H9 (cell line): ENCODE results near the gene VPS26B. TPM values are rescaled to one million over a fixed set of nuclear protein-coding genes. Genes with fewer than 3 reads are reported as not detected.

Experiments
- DNase-seq: peaks from one replicate; pipeline ENCODE4 v3.0.0-alpha.2; 2017
- H2AFZ ChIP-seq: one replicate; pipeline ENCODE4 v1.6.1; 2013; ENCODE audit warnings: mild to moderate bottlenecking, low read length, control low read depth, moderate library complexity
- H2AK5ac ChIP-seq: 2 replicates; pipeline ENCODE4 v1.6.1; 2013; ENCODE audit warnings: low read length, control low read depth, mixed read lengths; ENCODE audit not compliant: insufficient read length
- H2BK120ac ChIP-seq: one replicate; pipeline ENCODE4 v1.6.1; 2013; ENCODE audit warnings: low read depth, mild to moderate bottlenecking, low read length, control low read depth, inconsistent platforms; ENCODE audit not compliant: poor library complexity, severe bottlenecking
- H2BK12ac ChIP-seq: 2 replicates; pipeline ENCODE4 v1.6.1; 2013; ENCODE audit warnings: low read length, control low read depth, mixed read lengths, low read depth; ENCODE audit not compliant: insufficient read length
- H2BK15ac ChIP-seq: 2 replicates; pipeline ENCODE4 v1.6.1; 2013; ENCODE audit warnings: low read depth, low read length, control low read depth
- H2BK20ac ChIP-seq: one replicate; pipeline ENCODE4 v1.6.1; 2013; ENCODE audit warnings: low read depth, mild to moderate bottlenecking, low read length, control low read depth, inconsistent platforms; ENCODE audit not compliant: poor library complexity, severe bottlenecking
- H2BK5ac ChIP-seq: 2 replicates; pipeline ENCODE4 v1.6.1; 2013; ENCODE audit warnings: low read length, control low read depth, mixed read lengths; ENCODE audit not compliant: insufficient read length
- H3K14ac ChIP-seq: 2 replicates; pipeline ENCODE4 v1.6.1; 2013; ENCODE audit warnings: low read length, control low read depth; ENCODE audit not compliant: insufficient read depth
- H3K18ac ChIP-seq: 2 replicates; pipeline ENCODE4 v1.6.1; 2013; ENCODE audit warnings: low read depth, mild to moderate bottlenecking, mixed read lengths, low read length, control low read depth; ENCODE audit not compliant: insufficient read length
- H3K23ac ChIP-seq: 2 replicates; pipeline ENCODE4 v1.6.1; 2013; ENCODE audit warnings: low read length, control low read depth, mixed read lengths, low read depth; ENCODE audit not compliant: insufficient read length
- H3K23me2 ChIP-seq: 2 replicates; pipeline ENCODE4 v1.6.1; 2013; ENCODE audit warnings: low read depth, mild to moderate bottlenecking, mixed read lengths, low read length, control low read depth; ENCODE audit not compliant: insufficient read length, poor library complexity, severe bottlenecking
- H3K27ac ChIP-seq: 2 replicates; pipeline ENCODE4 v1.5.1; 2013; ENCODE audit warnings: low read length, control low read depth, mixed read lengths, low read depth; ENCODE audit not compliant: insufficient read length
- H3K27me3 ChIP-seq: 2 replicates; pipeline ENCODE4 v1.6.1; 2013; ENCODE audit warnings: low read length, control low read depth, inconsistent platforms; ENCODE audit not compliant: insufficient read depth
- H3K4ac ChIP-seq: 2 replicates; pipeline ENCODE4 v1.6.1; 2013; ENCODE audit warnings: low read depth, mild to moderate bottlenecking, control low read depth, inconsistent platforms, low read length, moderate library complexity
- H3K4me1 ChIP-seq: 2 replicates; pipeline ENCODE4 v1.6.1; 2013; ENCODE audit warnings: low read length, control low read depth, inconsistent platforms; ENCODE audit not compliant: insufficient read depth
- H3K4me2 ChIP-seq: 2 replicates; pipeline ENCODE4 v1.6.1; 2013; ENCODE audit warnings: low read length, control low read depth, mixed read lengths; ENCODE audit not compliant: insufficient read length, insufficient read depth
- H3K56ac ChIP-seq: 2 replicates; pipeline ENCODE4 v1.6.1; 2013; ENCODE audit warnings: low read depth, mild to moderate bottlenecking, mixed read lengths, low read length, control low read depth; ENCODE audit not compliant: insufficient read length
- H3K79me1 ChIP-seq: 2 replicates; pipeline ENCODE4 v1.6.1; 2013; ENCODE audit warnings: low read depth, mild to moderate bottlenecking, moderate library complexity, low read length, control low read depth, inconsistent platforms; ENCODE audit not compliant: insufficient read depth, poor library complexity, severe bottlenecking
- H3K79me2 ChIP-seq: 2 replicates; pipeline ENCODE4 v1.6.1; 2013; ENCODE audit warnings: low read length, control low read depth, inconsistent platforms; ENCODE audit not compliant: insufficient read depth
- H3K9ac ChIP-seq: 2 replicates; pipeline ENCODE4 v1.6.1; 2013; ENCODE audit warnings: low read length, control low read depth, mixed read lengths; ENCODE audit not compliant: insufficient read length; ENCODE audit errors: extremely low read depth
- H3K9me3 ChIP-seq: one replicate; pipeline ENCODE4 v1.6.1; 2013; ENCODE audit warnings: low read depth, low read length, inconsistent platforms; ENCODE audit not compliant: control insufficient read depth
- H3T11ph ChIP-seq: one replicate; pipeline ENCODE4 v1.6.1; 2013; ENCODE audit warnings: mild to moderate bottlenecking, low read length, control low read depth, inconsistent platforms
- H4K20me1 ChIP-seq: one replicate; pipeline ENCODE4 v1.6.1; 2013; ENCODE audit not compliant: control insufficient read depth, insufficient read length, insufficient read depth
- H4K5ac ChIP-seq: 2 replicates; pipeline ENCODE4 v1.6.1; 2013; ENCODE audit warnings: low read depth, mild to moderate bottlenecking, mixed read lengths, low read length, control low read depth; ENCODE audit not compliant: insufficient read length
- H4K8ac ChIP-seq: replicated peaks from 2 replicates; pipeline ENCODE4 v1.6.1; 2013; ENCODE audit warnings: low read length, control low read depth, mixed read lengths, low read depth; ENCODE audit not compliant: insufficient read length
- H4K91ac ChIP-seq: 2 replicates; pipeline ENCODE4 v1.6.1; 2013; ENCODE audit warnings: low read depth, mild to moderate bottlenecking, moderate library complexity, mixed read lengths, low read length, control low read depth; ENCODE audit not compliant: insufficient read length
- H3K27ac Mint-ChIP-seq, 3 experiments: 2 replicates in 2 of 3; 3 replicates in 1 of 3; pipeline ENCODE4 v1.8.0; 2020 to 2021; ENCODE audit warnings: mixed read lengths in 3 of 3, mild to moderate bottlenecking in 1 of 3, moderate library complexity in 1 of 3
- H3K27me3 Mint-ChIP-seq: 2 replicates; pipeline ENCODE4 v1.8.0; 2021; ENCODE audit warnings: low read depth, mild to moderate bottlenecking, moderate library complexity, mixed read lengths
- H3K36me3 Mint-ChIP-seq, 3 experiments: 2 replicates in 2 of 3; 3 replicates in 1 of 3; pipeline ENCODE4 v1.8.0; 2020 to 2021; ENCODE audit warnings: low read depth in 3 of 3, mixed read lengths in 3 of 3; ENCODE audit not compliant: insufficient read depth in 1 of 3
- H3K4me1 Mint-ChIP-seq, 2 experiments: 2 replicates each; pipeline ENCODE4 v1.8.0; 2020; ENCODE audit warnings: mixed read lengths in 2 of 2
- H3K4me3 Mint-ChIP-seq, 2 experiments: 2 replicates in 1 of 2; 3 replicates in 1 of 2; pipeline ENCODE4 v1.8.0; 2020 to 2021; ENCODE audit warnings: mild to moderate bottlenecking in 2 of 2, mixed read lengths in 2 of 2, moderate library complexity in 1 of 2
- H3K9me3 Mint-ChIP-seq, 2 experiments: 2 replicates in 1 of 2; 3 replicates in 1 of 2; pipeline ENCODE4 v1.8.0; 2020; ENCODE audit warnings: mild to moderate bottlenecking in 2 of 2, mixed read lengths in 2 of 2, moderate library complexity in 1 of 2
- CTCF ChIP-seq: fragments of 200-600 bp; sonication (generic); conservative IDR thresholded peaks from 3 replicates; pipeline ENCODE4 v1.8.0; 2021; ENCODE audit warnings: antibody characterized with exemption, mild to moderate bottlenecking
- WGBS: extraction: QIAGEN DNeasy Blood & Tissue Kit; methylation state at CpG from one replicate; pipeline ENCODE4 v1.1.7; 2013; ENCODE audit warnings: missing lambda C conversion rate, low lambda C conversion rate, mixed read lengths; ENCODE audit not compliant: insufficient read length; ENCODE audit errors: extremely low coverage; 5-methylcytosine and 5-hydroxymethylcytosine counted together
- total RNA-seq: library from RNA; stranded (reverse); gene quantifications from 2 replicates; pipeline ENCODE4 v1.2.1, GENCODE V29; 2021

Gene VPS26B
- total RNA-seq, 1 experiment from 2014 or later = 27.5 TPM

GRCh38 chr11:134246100-134246499 is 21.6 kb downstream of the VPS26B start:
- Histone ChIP-seq H3K27me3 (no peaks in the 10 kb centered on the region), H3K4ac (no peak overlapping the region), H2AK5ac (no peak overlapping the region), H4K91ac (no peak overlapping the region), H3K79me1 (no peaks in the 10 kb centered on the region), H2BK15ac (no peak overlapping the region), H3K9ac (no peak overlapping the region), H2AFZ (no peak overlapping the region), H3K4me2 (no peak overlapping the region), H2BK120ac (no peak overlapping the region), H2BK12ac (no peak overlapping the region), H2BK5ac (no peak overlapping the region), H3K23me2 (no peaks in the 10 kb centered on the region), H3K18ac (no peak overlapping the region), H4K20me1 (no peaks in the 10 kb centered on the region), H3K4me1 (no peaks in the 10 kb centered on the region), H2BK20ac (no peak overlapping the region), H3K56ac (no peak overlapping the region), H4K5ac (no peak overlapping the region), H3K27ac (no peak overlapping the region), H4K8ac (no peak overlapping the region), H3K14ac (no peak overlapping the region), H3K9me3 (no peaks in the 10 kb centered on the region), H3K79me2 (no peaks in the 10 kb centered on the region), H3T11ph (no peak overlapping the region), H3K23ac (no peak overlapping the region)
- no peak for TF ChIP-seq CTCF
- Mint-ChIP-seq H3K27ac (peak overlapping the region in 1 of 3 experiments; percentile 59; a peak in 1 of 7 replicates), H3K36me3 (peaks cover 30 to 71% (median 37%) of the 10 kb centered on the region in 3 experiments), H3K27me3 (no peaks in the 10 kb centered on the region), H3K4me1 (peaks cover 4 to 8% of the 10 kb centered on the region in 2 experiments), H3K4me3 (no peak overlapping the region), H3K9me3 (no peaks in the 10 kb centered on the region)
- DNase-seq = no peak
- WGBS = no CpG with 5 or more reads among the region's 11 CpGs
